ENCODE results near the gene ATR. TPM values are rescaled to one million over a fixed set of nuclear protein-coding genes. Genes with fewer than 3 reads are reported as not detected.

ATR gene
- total and polyA plus RNA-seq, 9 of the 15 experiments (the other 6 are each of a cell fraction or from before 2014, with no cell fraction given): 18.0 to 37.8 (median 23.2) TPM

GRCh38 chr3:142625153-142625440 is 46.6 kb upstream of the ATR start:
- Histone ChIP-seq H3K9ac (ENCODE audit: insufficient read depth in 1 of 2, low read depth in 2 of 2, low read length in 2 of 2) (no peak overlapping the region), H3K79me2 (ENCODE audit: control insufficient read depth, insufficient read depth, low read length) (no peaks in the 10 kb centered on the region), H3K27ac (ENCODE audit: extremely low read depth, low read depth, low read length) (no peak overlapping the region), H3K9me3 (replicated peaks; ENCODE audit: control insufficient read depth, insufficient read depth, low read depth, low read length) (no peaks in the 10 kb centered on the region), H3K4me2 (ENCODE audit: insufficient read depth, low read length) (no peak overlapping the region), H2AFZ (ENCODE audit: low read depth, low read length) (no peak overlapping the region), H3K4me3 (no peak overlapping the region), H3K36me3 (ENCODE audit: control insufficient read depth, insufficient read depth, low read length) (no peaks in the 10 kb centered on the region), H4K20me1 (replicated peaks; ENCODE audit: control insufficient read depth, insufficient read depth, low read length) (no peaks in the 10 kb centered on the region), H3K9me1 (ENCODE audit: control insufficient read depth, insufficient read depth, low read length) (no peaks in the 10 kb centered on the region), H3K27me3 (ENCODE audit: control insufficient read depth in 2 of 2, insufficient read depth in 2 of 2, low read length in 2 of 2) (no peaks in the 10 kb centered on the region), H3K4me1 (replicated peaks in 1 of 2; ENCODE audit: control insufficient read depth in 2 of 2, insufficient read depth in 2 of 2, low read length in 2 of 2) (peaks cover 3 to 10% of the 10 kb centered on the region in 2 experiments; a peak in 3 of 5 replicates)
- FAIRE-seq (no peak), ATAC-seq (no peak), DNase-seq (ENCODE audit: extremely low read depth in 1 of 4, low spot score in 3 of 4) (no peak)
- ChIA-PET CTCF (ENCODE audit: low intra/inter-chr PET ratio) (no interaction called here), POLR2A (interaction anchor here (0.6 to 2.9 kb wide), 7 partner anchors 9 to 617 kb away, joined by 3 to 10 read pairs (median 8); partner anchors contain the start of gene ATR)
- intact Hi-C loops (cut with micrococcal nuclease): no loop called here
- WGBS (ENCODE audit: insufficient coverage, low coverage, missing lambda C conversion rate): 26% methylated on average over 2 of the region's 2 CpGs
- in situ Hi-C loops (cut with MboI): no loop called here
- TF ChIP-seq ZNF347 (CRISPR knock-in tag; IDR thresholded peaks at IDR 0.05; ENCODE audit: low read depth) (no peak), ZBED1 (IDR thresholded peaks at IDR 0.05) (no peak), AFF1 (IDR thresholded peaks at IDR 0.05; ENCODE audit: low read depth in 1 of 2, partially characterized antibody in 2 of 2) (no peak), ZFX (CRISPR knock-in tag; IDR thresholded peaks at IDR 0.05) (no peak), MYNN (IDR thresholded peaks at IDR 0.05) (no peak), MYNN (CRISPR knock-in tag; IDR thresholded peaks at IDR 0.05) (no peak), LCOR (CRISPR knock-in tag; IDR thresholded peaks at IDR 0.05) (no peak), RFX5 (IDR thresholded peaks at IDR 0.05; ENCODE audit: low read depth, low read length) (no peak), LEF1 (IDR thresholded peaks at IDR 0.05) (no peak)
- TF ChIP-seq, protein P1, sequence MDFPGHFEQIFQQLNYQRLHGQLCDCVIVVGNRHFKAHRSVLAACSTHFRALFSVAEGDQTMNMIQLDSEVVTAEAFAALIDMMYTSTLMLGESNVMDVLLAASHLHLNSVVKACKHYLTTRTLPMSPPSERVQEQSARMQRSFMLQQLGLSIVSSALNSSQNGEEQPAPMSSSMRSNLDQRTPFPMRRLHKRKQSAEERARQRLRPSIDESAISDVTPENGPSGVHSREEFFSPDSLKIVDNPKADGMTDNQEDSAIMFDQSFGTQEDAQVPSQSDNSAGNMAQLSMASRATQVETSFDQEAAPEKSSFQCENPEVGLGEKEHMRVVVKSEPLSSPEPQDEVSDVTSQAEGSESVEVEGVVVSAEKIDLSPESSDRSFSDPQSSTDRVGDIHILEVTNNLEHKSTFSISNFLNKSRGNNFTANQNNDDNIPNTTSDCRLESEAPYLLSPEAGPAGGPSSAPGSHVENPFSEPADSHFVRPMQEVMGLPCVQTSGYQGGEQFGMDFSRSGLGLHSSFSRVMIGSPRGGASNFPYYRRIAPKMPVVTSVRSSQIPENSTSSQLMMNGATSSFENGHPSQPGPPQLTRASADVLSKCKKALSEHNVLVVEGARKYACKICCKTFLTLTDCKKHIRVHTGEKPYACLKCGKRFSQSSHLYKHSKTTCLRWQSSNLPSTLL (IDR thresholded peaks at IDR 0.05): no peak
- no TSS peak for BruUV-seq (replicated peaks)
